LNCAP (cell line): Measurements from ENCODE around the gene DENND2C.

Experiments used
- TF ChIP-seq, protein P1 (sequence below): fragments of 450-650 bp; IDR thresholded peaks from 2 replicates; pipeline ENCODE4 v1.5.1; 2017; ENCODE audit warnings: mild to moderate bottlenecking

The DENND2C gene

DNA sequence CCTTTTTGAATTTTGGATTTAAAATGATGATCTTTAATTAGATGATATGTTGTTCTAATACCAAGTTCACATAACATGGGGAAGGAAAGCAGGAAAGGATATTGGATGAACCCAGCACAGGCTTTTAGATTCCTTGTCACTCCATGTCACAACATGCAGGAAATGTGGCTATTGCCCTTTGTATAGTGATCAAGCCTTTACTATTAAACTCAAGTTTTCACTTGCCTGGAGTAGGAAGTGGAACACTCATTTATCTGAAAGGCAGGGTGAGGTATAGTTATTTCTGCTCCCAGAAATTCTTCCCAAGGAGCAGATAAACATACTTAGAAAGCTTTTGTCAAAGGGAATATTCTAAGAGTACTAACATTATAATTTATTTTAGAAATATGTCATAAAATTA is 51.2 kb downstream of the DENND2C start:
- TF ChIP-seq, protein P1, sequence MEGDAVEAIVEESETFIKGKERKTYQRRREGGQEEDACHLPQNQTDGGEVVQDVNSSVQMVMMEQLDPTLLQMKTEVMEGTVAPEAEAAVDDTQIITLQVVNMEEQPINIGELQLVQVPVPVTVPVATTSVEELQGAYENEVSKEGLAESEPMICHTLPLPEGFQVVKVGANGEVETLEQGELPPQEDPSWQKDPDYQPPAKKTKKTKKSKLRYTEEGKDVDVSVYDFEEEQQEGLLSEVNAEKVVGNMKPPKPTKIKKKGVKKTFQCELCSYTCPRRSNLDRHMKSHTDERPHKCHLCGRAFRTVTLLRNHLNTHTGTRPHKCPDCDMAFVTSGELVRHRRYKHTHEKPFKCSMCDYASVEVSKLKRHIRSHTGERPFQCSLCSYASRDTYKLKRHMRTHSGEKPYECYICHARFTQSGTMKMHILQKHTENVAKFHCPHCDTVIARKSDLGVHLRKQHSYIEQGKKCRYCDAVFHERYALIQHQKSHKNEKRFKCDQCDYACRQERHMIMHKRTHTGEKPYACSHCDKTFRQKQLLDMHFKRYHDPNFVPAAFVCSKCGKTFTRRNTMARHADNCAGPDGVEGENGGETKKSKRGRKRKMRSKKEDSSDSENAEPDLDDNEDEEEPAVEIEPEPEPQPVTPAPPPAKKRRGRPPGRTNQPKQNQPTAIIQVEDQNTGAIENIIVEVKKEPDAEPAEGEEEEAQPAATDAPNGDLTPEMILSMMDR: no peak

DNA sequence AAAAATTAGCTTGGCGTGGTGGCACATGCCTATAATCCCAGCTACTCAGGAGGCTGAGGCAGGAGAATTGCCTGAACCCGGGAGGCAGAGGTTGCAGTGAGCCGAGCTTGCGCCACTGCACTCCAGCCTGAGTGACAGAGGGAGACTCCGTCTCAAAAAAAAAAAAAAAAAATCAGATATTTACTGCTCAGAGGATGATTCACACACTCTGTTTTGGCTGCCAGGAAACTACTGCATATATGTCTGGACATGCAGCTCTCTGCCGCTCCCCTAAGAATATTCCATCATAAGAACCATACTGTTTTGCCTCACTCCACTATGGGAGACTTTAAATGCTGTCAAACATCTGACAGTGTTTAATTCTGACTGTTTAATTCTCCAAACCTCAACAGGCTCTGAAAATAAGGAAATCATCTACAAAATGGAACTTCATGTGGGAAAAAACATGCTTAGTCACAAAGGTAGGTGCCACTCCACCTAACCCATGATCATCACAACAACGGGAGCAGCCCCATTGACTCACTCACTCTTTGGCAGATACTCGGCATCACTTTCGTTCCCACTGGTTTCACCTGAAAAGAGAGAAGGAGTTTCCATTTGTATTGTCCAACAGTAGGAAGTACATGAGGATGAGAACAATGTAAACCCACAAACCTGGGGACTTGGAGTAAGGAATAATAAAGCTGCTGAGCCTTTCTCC is 59.2 kb downstream of the DENND2C start:
- TF ChIP-seq, protein P1: no peak

DNA sequence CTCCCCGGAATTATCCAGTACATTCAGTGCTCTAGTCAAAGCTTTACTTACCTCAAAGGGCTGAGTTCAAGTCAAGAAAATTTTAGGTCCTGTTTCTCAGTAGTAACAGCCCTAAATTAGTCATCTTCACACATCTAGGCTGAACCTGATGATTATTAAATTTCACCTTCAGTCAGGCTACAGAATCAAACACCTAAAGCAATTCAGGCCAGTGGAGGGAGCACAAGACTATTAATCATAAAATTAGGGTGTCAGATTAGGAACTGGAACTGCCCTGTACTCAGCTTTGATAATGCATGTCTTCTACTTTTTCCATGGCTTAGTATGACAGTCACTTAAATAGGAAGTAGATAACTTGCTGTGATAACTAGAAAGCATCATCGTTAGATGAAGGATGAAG is 60.0 kb downstream of the DENND2C start:
- TF ChIP-seq, protein P1: no peak

DNA sequence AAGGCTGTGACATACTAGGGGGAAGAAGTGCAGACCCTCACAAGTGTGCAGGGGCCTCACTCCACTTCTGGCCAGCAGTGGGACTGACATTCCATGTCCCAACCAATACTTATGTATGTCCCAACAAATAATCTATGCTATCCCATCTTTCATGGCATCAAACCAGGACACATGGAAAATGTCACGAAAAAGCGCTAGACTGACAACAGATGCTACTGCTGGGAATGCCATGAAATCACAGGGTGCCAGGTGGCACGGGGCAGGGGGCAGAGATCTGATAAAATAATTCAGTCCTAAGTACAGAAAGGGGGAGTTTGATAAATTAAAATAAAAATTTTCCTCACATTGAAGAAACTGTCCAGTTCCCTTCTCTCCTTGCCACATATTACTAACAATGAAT is 60.8 kb downstream of the DENND2C start:
- TF ChIP-seq, protein P1: no peak

DNA sequence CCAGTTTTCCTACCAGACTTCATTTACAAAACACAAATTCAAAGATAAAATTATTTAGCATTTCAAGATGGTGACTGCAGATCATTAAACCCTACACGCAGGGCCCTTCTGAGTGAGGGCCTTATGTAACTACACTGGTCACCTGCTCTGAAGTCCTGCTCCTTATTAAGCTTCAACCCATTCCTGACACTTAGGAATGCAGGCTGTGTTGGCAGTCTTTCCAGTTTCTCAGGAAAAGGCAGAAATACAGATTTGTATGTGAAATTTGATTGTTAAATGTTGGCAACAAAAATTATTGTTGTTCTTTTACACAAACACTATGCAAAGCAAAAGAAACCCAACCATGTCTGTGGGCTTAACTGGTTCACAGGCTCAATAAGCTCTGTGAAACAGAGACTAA is 62.6 kb downstream of the DENND2C start:
- TF ChIP-seq, protein P1: no peak

DNA sequence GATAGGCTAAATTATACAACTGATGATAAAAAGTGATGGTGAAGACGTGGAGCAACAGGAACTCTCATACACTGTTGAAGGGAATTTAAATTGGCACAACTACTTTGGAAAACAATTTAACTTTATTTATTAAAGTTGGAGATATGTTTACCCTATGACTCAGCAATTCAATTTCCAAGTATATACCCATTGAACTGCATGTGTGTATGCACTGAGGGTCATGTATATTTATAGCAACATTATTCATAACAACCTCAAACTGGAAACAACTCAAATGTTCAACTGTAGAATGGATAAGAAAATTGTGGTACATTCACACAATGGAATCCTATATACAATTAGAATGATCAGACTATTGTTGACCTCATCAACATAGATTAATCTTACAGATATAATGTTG is 71.9 kb downstream of the DENND2C start:
- TF ChIP-seq, protein P1: no peak

DNA sequence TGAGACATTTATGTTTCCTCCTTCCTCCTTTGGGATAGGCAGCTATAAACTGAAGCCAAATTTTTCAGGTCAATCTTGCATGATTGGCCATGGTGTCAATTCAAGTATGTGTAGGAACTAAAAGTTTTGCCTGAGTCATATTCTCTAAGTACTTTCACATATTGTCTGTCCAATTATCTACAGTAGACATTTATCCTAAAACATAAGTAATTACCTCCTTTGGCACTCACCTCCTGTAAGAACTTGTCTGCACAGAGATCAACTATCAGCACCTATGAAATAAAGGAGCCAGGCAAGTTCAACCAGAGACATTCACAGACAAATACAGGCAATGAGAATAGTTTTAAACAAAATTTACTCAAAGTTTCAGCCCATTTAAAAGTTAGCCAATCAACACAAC is 74.2 kb downstream of the DENND2C start:
- TF ChIP-seq, protein P1: no peak

DNA sequence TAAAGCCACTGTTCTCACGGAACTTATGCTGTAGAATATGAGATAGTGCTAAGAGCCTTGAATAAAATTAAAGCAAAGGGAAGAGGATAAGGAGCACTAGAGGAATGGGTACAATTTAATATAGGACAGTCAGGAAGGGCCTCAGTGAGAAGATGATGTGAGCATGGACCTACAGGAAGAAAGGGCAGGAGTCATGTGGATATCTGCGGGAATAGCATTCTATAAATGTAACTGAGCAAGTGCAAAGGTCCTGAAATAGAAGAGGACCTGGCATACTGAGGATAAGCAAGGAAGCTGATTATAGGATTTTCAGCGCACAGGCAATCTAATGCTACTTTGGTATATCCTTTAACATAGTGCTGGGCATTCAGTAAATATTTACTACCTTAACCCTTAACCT is 75.8 kb downstream of the DENND2C start:
- TF ChIP-seq, protein P1: no peak
